ENCODE results near the gene C6orf163.

DNA sequence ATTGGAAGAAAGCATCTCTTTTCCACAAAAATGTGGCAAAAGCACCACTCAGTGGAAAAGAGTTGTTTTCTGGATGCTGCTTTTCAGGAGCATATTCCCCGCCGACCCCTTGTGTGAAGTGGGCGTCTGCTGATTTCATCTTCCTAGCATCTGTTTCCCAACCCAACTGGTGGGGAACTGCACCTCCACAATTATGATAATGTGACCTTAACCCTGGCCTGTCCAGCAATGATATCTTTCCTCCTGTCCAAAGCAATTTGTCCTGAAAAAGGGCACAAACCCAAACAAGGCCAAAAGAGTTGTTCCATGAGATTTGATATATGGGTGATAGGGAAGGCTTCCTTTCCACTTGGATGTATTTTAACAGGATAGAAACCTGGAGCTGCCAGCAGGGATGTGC is 29.5 kb upstream of the C6orf163 start:
- TF ChIP-seq CTCF (conservative IDR thresholded peaks at IDR 0.05; ENCODE audit: low read length) (no peak), EZH2phosphoT487 (IDR thresholded peaks at IDR 0.05; ENCODE audit: borderline replicate concordance, low read depth, low read length) (no peak)

Data from OCI-LY7 (cell line).